Sigmoid colon (tissue), 3 donors: ENCODE data around the gene MGMT.

Source experiments
- POLR2A ChIP-seq, 2 donors: fragments of 450-650 bp; IDR thresholded peaks; one replicate each; pipeline ENCODE4 v1.6.1; 2016; ENCODE audit warnings: antibody characterized with exemption in 2 of 2, mild to moderate bottlenecking in 2 of 2, moderate library complexity in 2 of 2
- TF ChIP-seq, protein P1 (sequence below), 4 experiments: fragments of 450-650 bp in 3 of 4; fragments of 200-600 bp in 1 of 4; IDR thresholded peaks; one replicate each; pipeline ENCODE4 v1.5.1; 2016 to 2019; ENCODE audit warnings: antibody characterized with exemption in 4 of 4, mild to moderate bottlenecking in 3 of 4, moderate library complexity in 2 of 4

DNA sequence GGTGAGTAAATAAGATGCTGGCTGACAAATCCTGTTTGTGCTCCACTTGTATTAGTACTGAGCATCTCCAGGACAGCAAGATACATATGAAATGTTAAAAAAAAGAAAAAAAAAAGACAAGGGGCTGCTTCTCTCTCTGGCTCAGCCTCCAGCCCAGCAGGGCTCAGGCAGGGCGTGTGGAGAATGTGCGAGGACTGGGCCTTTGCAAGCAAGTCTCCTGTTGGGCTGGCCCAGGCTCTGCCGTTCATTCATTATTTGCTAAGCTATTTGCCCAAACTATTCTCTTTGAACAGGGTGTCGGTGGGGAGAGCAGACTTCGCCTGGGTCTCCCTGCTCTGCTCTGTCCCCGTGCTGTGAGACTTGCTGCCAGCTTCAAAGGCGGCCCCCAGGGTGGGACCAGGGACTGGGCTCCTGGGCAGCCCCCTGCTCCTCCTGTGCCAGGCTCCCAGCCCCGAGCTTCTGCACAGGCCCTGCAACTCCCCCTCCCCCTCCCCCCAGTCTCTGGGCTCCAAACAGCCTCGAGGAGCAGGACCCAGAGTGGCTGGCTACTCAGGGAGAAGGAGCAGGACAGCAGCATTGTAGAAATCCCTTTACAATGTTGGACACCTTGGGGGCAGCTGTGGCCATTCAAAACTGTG lies 25.6 kb upstream of the MGMT start:
- TF ChIP-seq, protein P1, sequence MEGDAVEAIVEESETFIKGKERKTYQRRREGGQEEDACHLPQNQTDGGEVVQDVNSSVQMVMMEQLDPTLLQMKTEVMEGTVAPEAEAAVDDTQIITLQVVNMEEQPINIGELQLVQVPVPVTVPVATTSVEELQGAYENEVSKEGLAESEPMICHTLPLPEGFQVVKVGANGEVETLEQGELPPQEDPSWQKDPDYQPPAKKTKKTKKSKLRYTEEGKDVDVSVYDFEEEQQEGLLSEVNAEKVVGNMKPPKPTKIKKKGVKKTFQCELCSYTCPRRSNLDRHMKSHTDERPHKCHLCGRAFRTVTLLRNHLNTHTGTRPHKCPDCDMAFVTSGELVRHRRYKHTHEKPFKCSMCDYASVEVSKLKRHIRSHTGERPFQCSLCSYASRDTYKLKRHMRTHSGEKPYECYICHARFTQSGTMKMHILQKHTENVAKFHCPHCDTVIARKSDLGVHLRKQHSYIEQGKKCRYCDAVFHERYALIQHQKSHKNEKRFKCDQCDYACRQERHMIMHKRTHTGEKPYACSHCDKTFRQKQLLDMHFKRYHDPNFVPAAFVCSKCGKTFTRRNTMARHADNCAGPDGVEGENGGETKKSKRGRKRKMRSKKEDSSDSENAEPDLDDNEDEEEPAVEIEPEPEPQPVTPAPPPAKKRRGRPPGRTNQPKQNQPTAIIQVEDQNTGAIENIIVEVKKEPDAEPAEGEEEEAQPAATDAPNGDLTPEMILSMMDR (IDR thresholded peaks at IDR 0.05) = no peak
- TF ChIP-seq POLR2A (IDR thresholded peaks at IDR 0.05) = no peak
